Neural cell (in vitro differentiated cells): ENCODE data around the gene TOR2A. TPM values are rescaled to one million over a fixed set of nuclear protein-coding genes. Genes with fewer than 3 reads are reported as not detected.

Source experiments
- H2AFZ ChIP-seq: fragments of 200-600, 300-800 bp; sonication (generic), shearing (Covaris generic); 2 replicates; pipeline ENCODE4 v1.6.0; 2014; ENCODE audit warnings: low read depth, mild to moderate bottlenecking, antibody characterized with exemption, low read length, moderate library complexity
- H3F3A ChIP-seq: fragments of 200-600 bp; shearing (Covaris generic); 2 replicates; pipeline ENCODE4 v1.6.1; 2016; ENCODE audit warnings: mild to moderate bottlenecking, moderate library complexity, mixed read lengths, antibody characterized with exemption, low read length; ENCODE audit not compliant: insufficient read depth, poor library complexity, severe bottlenecking
- H3K27ac ChIP-seq: fragments of 200-600, 300-800 bp; sonication (generic), shearing (Covaris generic); 2 replicates; pipeline ENCODE4 v1.5.1; 2014; ENCODE audit warnings: mild to moderate bottlenecking, low read length, moderate library complexity
- H3K27me3 ChIP-seq: fragments of 300-800, 200-600 bp; sonication (generic), shearing (Covaris generic); 2 replicates; pipeline ENCODE4 v1.6.0; 2014; ENCODE audit warnings: mild to moderate bottlenecking, low read depth, low read length, moderate library complexity; ENCODE audit not compliant: insufficient read depth
- H3K36me3 ChIP-seq: fragments of 300-800, 200-600 bp; sonication (generic), shearing (Covaris generic); 2 replicates; pipeline ENCODE4 v1.5.1; 2014; ENCODE audit warnings: mild to moderate bottlenecking, antibody characterized with exemption, low read length, moderate library complexity; ENCODE audit not compliant: insufficient read depth
- H3K4me2 ChIP-seq: fragments of 300-800, 200-600 bp; sonication (generic), shearing (Covaris generic); 2 replicates; pipeline ENCODE4 v1.6.0; 2014; ENCODE audit warnings: mild to moderate bottlenecking, low read length
- H3K4me3 ChIP-seq: fragments of 300-800, 200-600 bp; sonication (generic), shearing (Covaris generic); 2 replicates; pipeline ENCODE4 v1.5.1; 2014; ENCODE audit warnings: mild to moderate bottlenecking, low read length, moderate library complexity
- H3K79me2 ChIP-seq: fragments of 200-600 bp; shearing (Covaris generic); replicated peaks from 2 replicates; pipeline ENCODE4 v1.6.0; 2014; ENCODE audit warnings: mild to moderate bottlenecking, low read length, moderate library complexity; ENCODE audit not compliant: insufficient read depth
- H3K9ac ChIP-seq: fragments of 300-800, 200-600 bp; sonication (generic), shearing (Covaris generic); 2 replicates; pipeline ENCODE4 v1.6.1; 2016; ENCODE audit warnings: mild to moderate bottlenecking, low read length, mixed read lengths
- H3K9me2 ChIP-seq: fragments of 200-600 bp; shearing (Covaris generic); 2 replicates; pipeline ENCODE4 v1.6.1; 2016; ENCODE audit warnings: mild to moderate bottlenecking, low read length, mixed read lengths; ENCODE audit not compliant: insufficient read depth
- H3K9me3 ChIP-seq: fragments of 200-600, 300-800 bp; sonication (generic), shearing (Covaris generic); 2 replicates; pipeline ENCODE4 v1.6.1; 2016; ENCODE audit warnings: mild to moderate bottlenecking, mixed run types, low read length, moderate library complexity, mixed read lengths
- H4K20me1 ChIP-seq: fragments of 200-600 bp; shearing (Covaris generic); 2 replicates; pipeline ENCODE4 v1.6.1; 2016; ENCODE audit warnings: mild to moderate bottlenecking, mixed run types; ENCODE audit not compliant: insufficient read depth
- CTCF ChIP-seq: fragments of 450-650 bp; IDR thresholded peaks from 2 replicates; pipeline ENCODE4 v1.5.1; 2014; ENCODE audit warnings: antibody characterized with exemption, mild to moderate bottlenecking, moderate library complexity; ENCODE audit not compliant: poor library complexity, severe bottlenecking
- EP300 ChIP-seq: fragments of 450-650 bp; conservative IDR thresholded peaks from 2 replicates; pipeline ENCODE4 v1.6.1; 2014; ENCODE audit warnings: antibody characterized with exemption, mild to moderate bottlenecking, moderate library complexity; ENCODE audit not compliant: poor library complexity, severe bottlenecking
- EZH2 ChIP-seq: fragments of 200-600, 300-800 bp; shearing (Covaris generic), sonication (generic); IDR thresholded peaks from 2 replicates; pipeline ENCODE4 v1.6.1; 2014; ENCODE audit warnings: antibody characterized with exemption, low read length, borderline replicate concordance, mild to moderate bottlenecking; ENCODE audit not compliant: insufficient read depth, poor library complexity, severe bottlenecking
- MXI1 ChIP-seq: fragments of 450-650 bp; conservative IDR thresholded peaks from 2 replicates; pipeline ENCODE4 v1.6.1; 2014; ENCODE audit warnings: antibody characterized with exemption, mild to moderate bottlenecking; ENCODE audit not compliant: poor library complexity, severe bottlenecking
- POLR2AphosphoS5 ChIP-seq: IDR thresholded peaks from 2 replicates; pipeline ENCODE4 v1.6.1; 2012
- RAD21 ChIP-seq: fragments of 450-650 bp; conservative IDR thresholded peaks from 2 replicates; pipeline ENCODE4 v1.6.1; 2014; ENCODE audit warnings: antibody characterized with exemption, mild to moderate bottlenecking, moderate library complexity
- SMC3 ChIP-seq: fragments of 450-650 bp; conservative IDR thresholded peaks from 2 replicates; pipeline ENCODE4 v1.6.1; 2014; ENCODE audit warnings: antibody characterized with exemption, mild to moderate bottlenecking, moderate library complexity; ENCODE audit not compliant: poor library complexity
- TAF1 ChIP-seq: IDR thresholded peaks from 2 replicates; pipeline ENCODE4 v1.6.1; 2012; ENCODE audit warnings: low read depth
- polyA plus RNA-seq: library from polyadenylated mRNA; depleted of rRNA; stranded (reverse); fragments of >200 nt; gene quantifications from 2 replicates; pipeline ENCODE4 v1.2.3, GENCODE V29; 2014
- TF ChIP-seq, protein P1 (sequence below): IDR thresholded peaks from 2 replicates; pipeline ENCODE4 v1.6.1; 2012; ENCODE audit warnings: borderline replicate concordance

Gene TOR2A
- polyA plus RNA-seq, 1 donor from 2014 or later, result 59.7 TPM

- Histone ChIP-seq H3K9ac (peak overlapping the region; percentile 100), H2AFZ (peak overlapping the region; percentile 60), H3F3A (no peaks in the 10 kb centered on the region), H3K79me2 (peaks cover 26% of the 10 kb centered on the region), H3K27me3 (no peaks in the 10 kb centered on the region), H4K20me1 (no peaks in the 10 kb centered on the region), H3K9me2 (no peaks in the 10 kb centered on the region), H3K27ac (peak overlapping the region; percentile 98), H3K4me3 (peak overlapping the region; percentile 100), H3K9me3 (no peaks in the 10 kb centered on the region), H3K4me2 (peak overlapping the region; percentile 70), H3K36me3 (no peaks in the 10 kb centered on the region)
- TF ChIP-seq EZH2 (no peak), RAD21 (peak; percentile 46), MXI1 (peak; percentile 50), POLR2AphosphoS5 (peak; percentile 98), TAF1 (peak; percentile 85), SMC3 (no peak)
- TF ChIP-seq, protein P1, sequence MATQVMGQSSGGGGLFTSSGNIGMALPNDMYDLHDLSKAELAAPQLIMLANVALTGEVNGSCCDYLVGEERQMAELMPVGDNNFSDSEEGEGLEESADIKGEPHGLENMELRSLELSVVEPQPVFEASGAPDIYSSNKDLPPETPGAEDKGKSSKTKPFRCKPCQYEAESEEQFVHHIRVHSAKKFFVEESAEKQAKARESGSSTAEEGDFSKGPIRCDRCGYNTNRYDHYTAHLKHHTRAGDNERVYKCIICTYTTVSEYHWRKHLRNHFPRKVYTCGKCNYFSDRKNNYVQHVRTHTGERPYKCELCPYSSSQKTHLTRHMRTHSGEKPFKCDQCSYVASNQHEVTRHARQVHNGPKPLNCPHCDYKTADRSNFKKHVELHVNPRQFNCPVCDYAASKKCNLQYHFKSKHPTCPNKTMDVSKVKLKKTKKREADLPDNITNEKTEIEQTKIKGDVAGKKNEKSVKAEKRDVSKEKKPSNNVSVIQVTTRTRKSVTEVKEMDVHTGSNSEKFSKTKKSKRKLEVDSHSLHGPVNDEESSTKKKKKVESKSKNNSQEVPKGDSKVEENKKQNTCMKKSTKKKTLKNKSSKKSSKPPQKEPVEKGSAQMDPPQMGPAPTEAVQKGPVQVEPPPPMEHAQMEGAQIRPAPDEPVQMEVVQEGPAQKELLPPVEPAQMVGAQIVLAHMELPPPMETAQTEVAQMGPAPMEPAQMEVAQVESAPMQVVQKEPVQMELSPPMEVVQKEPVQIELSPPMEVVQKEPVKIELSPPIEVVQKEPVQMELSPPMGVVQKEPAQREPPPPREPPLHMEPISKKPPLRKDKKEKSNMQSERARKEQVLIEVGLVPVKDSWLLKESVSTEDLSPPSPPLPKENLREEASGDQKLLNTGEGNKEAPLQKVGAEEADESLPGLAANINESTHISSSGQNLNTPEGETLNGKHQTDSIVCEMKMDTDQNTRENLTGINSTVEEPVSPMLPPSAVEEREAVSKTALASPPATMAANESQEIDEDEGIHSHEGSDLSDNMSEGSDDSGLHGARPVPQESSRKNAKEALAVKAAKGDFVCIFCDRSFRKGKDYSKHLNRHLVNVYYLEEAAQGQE, result peak; percentile 46
These were observed 20.3 kb upstream of the TOR2A start for GRCh38 chr9:127755061-127756060.

GRCh38 chr9:127754099-127755060 lies 19.3 kb upstream of the TOR2A start:
- Histone ChIP-seq H3K27me3 (no peaks in the 10 kb centered on the region), H2AFZ (peak overlapping the region; percentile 8), H4K20me1 (no peaks in the 10 kb centered on the region), H3K9ac (peak overlapping the region; percentile 100), H3K4me2 (peak overlapping the region; percentile 36), H3K79me2 (peaks cover 26% of the 10 kb centered on the region), H3K36me3 (no peaks in the 10 kb centered on the region), H3K4me3 (peak overlapping the region; percentile 100), H3K9me3 (no peaks in the 10 kb centered on the region), H3F3A (no peaks in the 10 kb centered on the region), H3K9me2 (no peaks in the 10 kb centered on the region), H3K27ac (peak overlapping the region; percentile 98)
- TF ChIP-seq, protein P1, result peak; percentile 59
- peak; percentile 49 for TF ChIP-seq MXI1
- no peak for TF ChIP-seq CTCF
- TF ChIP-seq EP300, result peak; percentile 64
- peak; percentile 53 for TF ChIP-seq RAD21
- TF ChIP-seq TAF1, result peak; percentile 94
- peak; percentile 98 for TF ChIP-seq POLR2AphosphoS5
- TF ChIP-seq SMC3, result peak; percentile 48
- no peak for TF ChIP-seq EZH2
